HG03103 (cell line): Measurements from ENCODE around the gene ENTPD7.
"Not testable (repeated sequence)": the region's sequence is repeated elsewhere in the genome, so short reads cannot be mapped to it uniquely, and the experiment has no call there.

Source experiments
- ATAC-seq: cut with Tn5 transposase; IDR thresholded peaks from one replicate; pipeline ENCODE4 v1.9.1; 2021; ENCODE audit warnings: low read depth; ENCODE audit not compliant: unreplicated experiment

Gene ENTPD7

GRCh38 chr10:99740933-99741559, 81.7 kb downstream of the ENTPD7 start:
- ATAC-seq = no peak

- no peak for ATAC-seq
Measured at GRCh38 chr10:99742254-99742653, 82.9 kb downstream of the ENTPD7 start.

- no peak for ATAC-seq
Measured at GRCh38 chr10:99742701-99743100, 83.4 kb downstream of the ENTPD7 start.

- ATAC-seq = no peak
Measured at GRCh38 chr10:99743841-99744240, 84.5 kb downstream of the ENTPD7 start.

- not testable (repeated sequence) for ATAC-seq
Measured at GRCh38 chr10:99746166-99746565, 86.9 kb downstream of the ENTPD7 start.

GRCh38 chr10:99748823-99749451, 89.6 kb downstream of the ENTPD7 start:
- ATAC-seq = no peak

- no peak for ATAC-seq
Measured at GRCh38 chr10:99750641-99751040, 91.3 kb downstream of the ENTPD7 start.

GRCh38 chr10:99754670-99755069, 95.4 kb downstream of the ENTPD7 start:
- ATAC-seq = no peak
